ENCODE measurements around the gene FBXW7. TPM values are rescaled to one million over a fixed set of nuclear protein-coding genes. Genes with fewer than 3 reads are reported as not detected.

FBXW7 gene
- total and polyA plus RNA-seq, 2 of the 13 experiments (the other 11 are each of a cell fraction or from before 2014, with no cell fraction given): 5.0 to 40.9 TPM

DNA sequence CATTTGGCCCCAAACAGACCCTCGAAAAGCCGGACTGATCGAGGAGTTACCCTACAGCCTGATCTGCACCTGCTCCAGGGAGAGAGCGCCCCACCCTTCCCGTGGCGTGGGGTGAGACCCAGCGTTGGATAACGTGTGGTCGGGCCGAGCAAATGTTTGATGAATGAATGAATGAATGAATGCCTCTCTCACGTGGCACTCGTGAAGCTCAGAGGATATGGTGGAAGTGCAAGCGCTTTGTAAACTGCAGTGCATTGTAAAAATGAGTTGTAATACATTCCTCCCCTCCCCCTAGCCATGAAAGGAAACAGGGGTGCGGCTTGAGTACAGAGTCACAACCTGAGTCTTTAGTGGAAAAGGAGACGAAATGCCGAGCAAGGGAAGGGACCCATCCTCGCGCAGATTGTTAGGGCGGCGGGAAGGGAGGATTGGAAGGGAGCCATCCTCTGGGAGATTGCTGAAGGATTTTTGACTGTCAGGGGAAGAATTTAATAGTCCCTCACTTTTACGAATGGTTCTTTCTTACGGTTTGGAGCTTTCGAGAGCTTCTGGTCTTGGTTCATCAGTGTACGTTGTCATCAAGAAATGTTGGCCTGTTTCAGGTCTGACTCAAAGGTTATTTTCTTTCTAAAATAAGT, 772 bp upstream of the FBXW7 start (continued):
- TF ChIP-seq, protein P1, sequence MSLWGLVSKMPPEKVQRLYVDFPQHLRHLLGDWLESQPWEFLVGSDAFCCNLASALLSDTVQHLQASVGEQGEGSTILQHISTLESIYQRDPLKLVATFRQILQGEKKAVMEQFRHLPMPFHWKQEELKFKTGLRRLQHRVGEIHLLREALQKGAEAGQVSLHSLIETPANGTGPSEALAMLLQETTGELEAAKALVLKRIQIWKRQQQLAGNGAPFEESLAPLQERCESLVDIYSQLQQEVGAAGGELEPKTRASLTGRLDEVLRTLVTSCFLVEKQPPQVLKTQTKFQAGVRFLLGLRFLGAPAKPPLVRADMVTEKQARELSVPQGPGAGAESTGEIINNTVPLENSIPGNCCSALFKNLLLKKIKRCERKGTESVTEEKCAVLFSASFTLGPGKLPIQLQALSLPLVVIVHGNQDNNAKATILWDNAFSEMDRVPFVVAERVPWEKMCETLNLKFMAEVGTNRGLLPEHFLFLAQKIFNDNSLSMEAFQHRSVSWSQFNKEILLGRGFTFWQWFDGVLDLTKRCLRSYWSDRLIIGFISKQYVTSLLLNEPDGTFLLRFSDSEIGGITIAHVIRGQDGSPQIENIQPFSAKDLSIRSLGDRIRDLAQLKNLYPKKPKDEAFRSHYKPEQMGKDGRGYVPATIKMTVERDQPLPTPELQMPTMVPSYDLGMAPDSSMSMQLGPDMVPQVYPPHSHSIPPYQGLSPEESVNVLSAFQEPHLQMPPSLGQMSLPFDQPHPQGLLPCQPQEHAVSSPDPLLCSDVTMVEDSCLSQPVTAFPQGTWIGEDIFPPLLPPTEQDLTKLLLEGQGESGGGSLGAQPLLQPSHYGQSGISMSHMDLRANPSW (CRISPR knock-in tag; IDR thresholded peaks at IDR 0.05; ENCODE audit: borderline replicate concordance): no peak
- TF ChIP-seq ZNF839 (CRISPR knock-in tag; IDR thresholded peaks at IDR 0.05; ENCODE audit: borderline replicate concordance): no peak
- TF ChIP-seq, protein P2, sequence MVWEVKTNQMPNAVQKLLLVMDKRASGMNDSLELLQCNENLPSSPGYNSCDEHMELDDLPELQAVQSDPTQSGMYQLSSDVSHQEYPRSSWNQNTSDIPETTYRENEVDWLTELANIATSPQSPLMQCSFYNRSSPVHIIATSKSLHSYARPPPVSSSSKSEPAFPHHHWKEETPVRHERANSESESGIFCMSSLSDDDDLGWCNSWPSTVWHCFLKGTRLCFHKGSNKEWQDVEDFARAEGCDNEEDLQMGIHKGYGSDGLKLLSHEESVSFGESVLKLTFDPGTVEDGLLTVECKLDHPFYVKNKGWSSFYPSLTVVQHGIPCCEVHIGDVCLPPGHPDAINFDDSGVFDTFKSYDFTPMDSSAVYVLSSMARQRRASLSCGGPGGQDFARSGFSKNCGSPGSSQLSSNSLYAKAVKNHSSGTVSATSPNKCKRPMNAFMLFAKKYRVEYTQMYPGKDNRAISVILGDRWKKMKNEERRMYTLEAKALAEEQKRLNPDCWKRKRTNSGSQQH (CRISPR knock-in tag; IDR thresholded peaks at IDR 0.05; ENCODE audit: low read depth): peak; percentile 88; the same call in 1 of the 2 replicates
- no peak for TF ChIP-seq ZNF570 (CRISPR knock-in tag; IDR thresholded peaks at IDR 0.05; ENCODE audit: borderline replicate concordance)
- TF ChIP-seq, protein P3, sequence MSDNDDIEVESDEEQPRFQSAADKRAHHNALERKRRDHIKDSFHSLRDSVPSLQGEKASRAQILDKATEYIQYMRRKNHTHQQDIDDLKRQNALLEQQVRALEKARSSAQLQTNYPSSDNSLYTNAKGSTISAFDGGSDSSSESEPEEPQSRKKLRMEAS (IDR thresholded peaks at IDR 0.05): peak; percentile 72
- no peak for TF ChIP-seq KLF16 (CRISPR knock-in tag; IDR thresholded peaks at IDR 0.05)
- no peak for TF ChIP-seq SP4 (CRISPR knock-in tag; IDR thresholded peaks at IDR 0.05)
- TF ChIP-seq ZNF564 (CRISPR knock-in tag; IDR thresholded peaks at IDR 0.05): 0 out of 2 replicates have a peak, but pooled peaks have one; percentile 10
- TF ChIP-seq, protein P4, sequence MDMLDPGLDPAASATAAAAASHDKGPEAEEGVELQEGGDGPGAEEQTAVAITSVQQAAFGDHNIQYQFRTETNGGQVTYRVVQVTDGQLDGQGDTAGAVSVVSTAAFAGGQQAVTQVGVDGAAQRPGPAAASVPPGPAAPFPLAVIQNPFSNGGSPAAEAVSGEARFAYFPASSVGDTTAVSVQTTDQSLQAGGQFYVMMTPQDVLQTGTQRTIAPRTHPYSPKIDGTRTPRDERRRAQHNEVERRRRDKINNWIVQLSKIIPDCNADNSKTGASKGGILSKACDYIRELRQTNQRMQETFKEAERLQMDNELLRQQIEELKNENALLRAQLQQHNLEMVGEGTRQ (IDR thresholded peaks at IDR 0.05; ENCODE audit: low read depth, low read length): no peak
- TF ChIP-seq, protein P4 (CRISPR knock-in tag; IDR thresholded peaks at IDR 0.05; ENCODE audit: borderline replicate concordance): 0 out of 2 replicates have a peak, but pooled peaks have one; percentile 35
- TF ChIP-seq THYN1 (CRISPR knock-in tag; IDR thresholded peaks at IDR 0.05; ENCODE audit: borderline replicate concordance, low read depth): no peak
- TF ChIP-seq, protein P5, sequence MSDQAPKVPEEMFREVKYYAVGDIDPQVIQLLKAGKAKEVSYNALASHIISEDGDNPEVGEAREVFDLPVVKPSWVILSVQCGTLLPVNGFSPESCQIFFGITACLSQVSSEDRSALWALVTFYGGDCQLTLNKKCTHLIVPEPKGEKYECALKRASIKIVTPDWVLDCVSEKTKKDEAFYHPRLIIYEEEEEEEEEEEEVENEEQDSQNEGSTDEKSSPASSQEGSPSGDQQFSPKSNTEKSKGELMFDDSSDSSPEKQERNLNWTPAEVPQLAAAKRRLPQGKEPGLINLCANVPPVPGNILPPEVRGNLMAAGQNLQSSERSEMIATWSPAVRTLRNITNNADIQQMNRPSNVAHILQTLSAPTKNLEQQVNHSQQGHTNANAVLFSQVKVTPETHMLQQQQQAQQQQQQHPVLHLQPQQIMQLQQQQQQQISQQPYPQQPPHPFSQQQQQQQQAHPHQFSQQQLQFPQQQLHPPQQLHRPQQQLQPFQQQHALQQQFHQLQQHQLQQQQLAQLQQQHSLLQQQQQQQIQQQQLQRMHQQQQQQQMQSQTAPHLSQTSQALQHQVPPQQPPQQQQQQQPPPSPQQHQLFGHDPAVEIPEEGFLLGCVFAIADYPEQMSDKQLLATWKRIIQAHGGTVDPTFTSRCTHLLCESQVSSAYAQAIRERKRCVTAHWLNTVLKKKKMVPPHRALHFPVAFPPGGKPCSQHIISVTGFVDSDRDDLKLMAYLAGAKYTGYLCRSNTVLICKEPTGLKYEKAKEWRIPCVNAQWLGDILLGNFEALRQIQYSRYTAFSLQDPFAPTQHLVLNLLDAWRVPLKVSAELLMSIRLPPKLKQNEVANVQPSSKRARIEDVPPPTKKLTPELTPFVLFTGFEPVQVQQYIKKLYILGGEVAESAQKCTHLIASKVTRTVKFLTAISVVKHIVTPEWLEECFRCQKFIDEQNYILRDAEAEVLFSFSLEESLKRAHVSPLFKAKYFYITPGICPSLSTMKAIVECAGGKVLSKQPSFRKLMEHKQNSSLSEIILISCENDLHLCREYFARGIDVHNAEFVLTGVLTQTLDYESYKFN (CRISPR knock-in tag; conservative IDR thresholded peaks at IDR 0.05): 0 out of 2 replicates have a peak, but pooled peaks have one; percentile 3
- TF ChIP-seq ZNF589 (CRISPR knock-in tag; conservative IDR thresholded peaks at IDR 0.05): 0 out of 2 replicates have a peak, but pooled peaks have one; percentile 68
- 0 out of 2 replicates have a peak, but pooled peaks have one; percentile 55 for TF ChIP-seq ZNF713 (CRISPR knock-in tag; IDR thresholded peaks at IDR 0.05)
- TF ChIP-seq MZF1 (CRISPR knock-in tag; IDR thresholded peaks at IDR 0.05; ENCODE audit: borderline replicate concordance): 0 out of 2 replicates have a peak, but pooled peaks have one; percentile 44
- 0 out of 2 replicates have a peak, but pooled peaks have one; percentile 2 for TF ChIP-seq SMYD3 (CRISPR knock-in tag; IDR thresholded peaks at IDR 0.05)
- TF ChIP-seq SSRP1 (CRISPR knock-in tag; IDR thresholded peaks at IDR 0.05): no peak

Data from HepG2 (cell line).